Hippocampal formation (tissue), 2 donors: ENCODE data around the gene EIF5B.
A peak's percentile ranks its signal among the peaks of the same experiment; 100 is the strongest.
"Not testable (repeated sequence)": the region's sequence is repeated elsewhere in the genome, so short reads cannot be mapped to it uniquely, and the experiment has no call there.

Experiments
- DNase-seq, 2 donors: peaks; one replicate each; lab custom pipeline; 2025; lab: John Stamatoyannopoulos, UW

Gene EIF5B, protein sequence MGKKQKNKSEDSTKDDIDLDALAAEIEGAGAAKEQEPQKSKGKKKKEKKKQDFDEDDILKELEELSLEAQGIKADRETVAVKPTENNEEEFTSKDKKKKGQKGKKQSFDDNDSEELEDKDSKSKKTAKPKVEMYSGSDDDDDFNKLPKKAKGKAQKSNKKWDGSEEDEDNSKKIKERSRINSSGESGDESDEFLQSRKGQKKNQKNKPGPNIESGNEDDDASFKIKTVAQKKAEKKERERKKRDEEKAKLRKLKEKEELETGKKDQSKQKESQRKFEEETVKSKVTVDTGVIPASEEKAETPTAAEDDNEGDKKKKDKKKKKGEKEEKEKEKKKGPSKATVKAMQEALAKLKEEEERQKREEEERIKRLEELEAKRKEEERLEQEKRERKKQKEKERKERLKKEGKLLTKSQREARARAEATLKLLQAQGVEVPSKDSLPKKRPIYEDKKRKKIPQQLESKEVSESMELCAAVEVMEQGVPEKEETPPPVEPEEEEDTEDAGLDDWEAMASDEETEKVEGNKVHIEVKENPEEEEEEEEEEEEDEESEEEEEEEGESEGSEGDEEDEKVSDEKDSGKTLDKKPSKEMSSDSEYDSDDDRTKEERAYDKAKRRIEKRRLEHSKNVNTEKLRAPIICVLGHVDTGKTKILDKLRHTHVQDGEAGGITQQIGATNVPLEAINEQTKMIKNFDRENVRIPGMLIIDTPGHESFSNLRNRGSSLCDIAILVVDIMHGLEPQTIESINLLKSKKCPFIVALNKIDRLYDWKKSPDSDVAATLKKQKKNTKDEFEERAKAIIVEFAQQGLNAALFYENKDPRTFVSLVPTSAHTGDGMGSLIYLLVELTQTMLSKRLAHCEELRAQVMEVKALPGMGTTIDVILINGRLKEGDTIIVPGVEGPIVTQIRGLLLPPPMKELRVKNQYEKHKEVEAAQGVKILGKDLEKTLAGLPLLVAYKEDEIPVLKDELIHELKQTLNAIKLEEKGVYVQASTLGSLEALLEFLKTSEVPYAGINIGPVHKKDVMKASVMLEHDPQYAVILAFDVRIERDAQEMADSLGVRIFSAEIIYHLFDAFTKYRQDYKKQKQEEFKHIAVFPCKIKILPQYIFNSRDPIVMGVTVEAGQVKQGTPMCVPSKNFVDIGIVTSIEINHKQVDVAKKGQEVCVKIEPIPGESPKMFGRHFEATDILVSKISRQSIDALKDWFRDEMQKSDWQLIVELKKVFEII

DNA sequence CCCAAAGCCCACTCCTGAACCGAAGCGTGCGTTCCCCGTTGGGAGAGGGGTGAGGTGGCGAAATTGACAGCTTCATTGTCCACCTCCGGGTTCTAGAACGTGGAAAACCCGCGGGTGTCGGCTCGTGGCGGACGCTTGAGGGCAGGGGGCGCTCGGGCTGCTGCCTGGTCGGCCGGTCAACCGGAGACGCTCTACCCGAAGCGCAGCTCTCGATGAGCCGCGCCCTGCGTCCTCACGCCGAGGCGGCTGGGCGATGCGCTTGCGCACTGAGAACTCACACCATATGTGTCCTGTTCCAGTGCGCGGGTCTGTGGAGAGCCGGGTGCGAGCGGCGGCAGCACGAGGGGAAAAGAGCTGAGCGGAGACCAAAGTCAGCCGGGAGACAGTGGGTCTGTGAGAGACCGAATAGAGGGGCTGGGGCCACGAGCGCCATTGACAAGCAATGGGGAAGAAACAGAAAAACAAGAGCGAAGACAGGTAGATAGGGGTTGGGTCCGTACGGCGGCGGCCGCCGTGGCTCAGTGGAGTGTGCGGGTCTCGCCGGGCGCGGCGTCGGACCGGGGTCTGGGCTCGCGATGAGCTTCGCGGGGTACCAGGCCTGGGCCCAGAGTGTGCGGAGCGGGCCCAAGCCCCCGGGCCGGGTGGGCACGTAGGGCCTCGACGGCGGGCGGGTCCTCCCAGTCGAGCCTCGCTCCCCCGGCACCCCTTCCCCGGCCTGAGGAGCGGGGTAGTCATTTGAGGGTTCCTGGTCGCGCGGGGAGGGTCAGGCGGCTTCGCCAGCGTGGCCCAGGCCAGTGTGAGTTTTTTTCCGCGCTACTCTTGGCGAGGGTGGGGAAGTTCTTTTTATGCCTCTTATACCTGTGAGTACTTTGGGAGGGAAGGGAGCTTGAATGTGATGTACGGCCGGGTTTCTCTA, at the start of gene EIF5B:
Gene EIF5B, plus strand, starts transcription at position 277 of the 916 bp plus-strand sequence. Its CDS starts 166 bp downstream, at position 443.
- peak; percentile 89 to 94 for DNase-seq

DNA sequence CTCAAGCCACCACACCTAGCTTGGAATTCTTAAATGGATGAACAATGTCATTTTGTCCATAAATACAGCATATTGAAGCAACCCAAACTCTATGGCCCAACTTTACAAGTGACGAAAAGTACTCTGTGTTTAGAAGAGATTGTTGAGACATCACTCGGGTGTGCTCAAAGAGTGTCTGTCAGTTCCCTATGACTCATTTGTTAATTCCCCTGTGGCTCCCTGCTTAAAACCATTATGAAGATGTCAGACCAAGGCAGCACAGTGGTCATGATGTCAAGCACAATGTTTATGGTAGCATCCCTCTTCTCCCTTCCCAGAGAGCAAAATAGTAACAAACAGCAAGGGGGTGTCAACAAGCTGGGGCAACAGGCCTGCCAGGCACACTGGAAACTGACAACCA, 39.2 kb upstream of the EIF5B start:
- DNase-seq: no peak

DNA sequence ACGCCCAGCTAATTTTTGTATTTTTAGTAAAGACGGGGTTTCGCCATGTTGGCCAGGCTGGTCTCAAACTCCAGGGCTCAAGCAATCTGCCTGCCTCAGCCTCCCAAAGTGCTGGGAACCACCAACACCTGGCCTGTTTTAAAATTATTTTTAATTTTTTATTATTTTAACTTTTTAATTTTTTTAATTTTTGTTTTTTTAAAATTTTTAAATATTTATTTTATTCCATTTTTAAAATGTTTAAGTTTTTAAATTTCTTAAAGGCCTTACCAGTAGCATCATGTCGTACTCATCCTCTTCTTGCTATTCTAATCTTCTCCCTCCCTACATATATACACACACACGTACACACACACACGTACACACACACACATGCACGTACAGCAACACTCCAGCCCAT, 37.6 kb upstream of the EIF5B start:
- DNase-seq: no peak

DNA sequence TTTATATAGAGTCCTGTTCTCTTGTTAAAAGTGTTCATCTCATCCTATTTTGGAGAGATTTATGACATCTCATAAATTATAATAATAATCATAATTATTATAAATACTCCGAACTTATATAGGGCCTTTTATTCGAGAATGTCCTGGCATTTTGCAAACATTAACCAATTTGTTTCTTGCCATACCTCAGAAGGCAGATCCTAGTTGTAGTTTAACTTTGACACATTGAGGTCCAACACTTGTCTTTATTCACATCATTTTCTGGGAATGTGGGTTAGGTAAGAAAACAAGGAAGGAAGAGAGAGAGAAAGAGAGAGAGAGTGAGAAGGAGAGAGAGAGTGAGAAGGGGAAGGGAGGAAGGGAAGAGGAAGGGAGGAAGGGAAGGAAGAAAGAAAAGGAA, 36.1 kb upstream of the EIF5B start, which contains the start of gene LYG1:
Gene LYG1, minus strand, starts transcription at position 101 of the 400 bp plus-strand sequence. CDS start 5,527 bp downstream, outside the sequence.
- not testable (repeated sequence) for DNase-seq

DNA sequence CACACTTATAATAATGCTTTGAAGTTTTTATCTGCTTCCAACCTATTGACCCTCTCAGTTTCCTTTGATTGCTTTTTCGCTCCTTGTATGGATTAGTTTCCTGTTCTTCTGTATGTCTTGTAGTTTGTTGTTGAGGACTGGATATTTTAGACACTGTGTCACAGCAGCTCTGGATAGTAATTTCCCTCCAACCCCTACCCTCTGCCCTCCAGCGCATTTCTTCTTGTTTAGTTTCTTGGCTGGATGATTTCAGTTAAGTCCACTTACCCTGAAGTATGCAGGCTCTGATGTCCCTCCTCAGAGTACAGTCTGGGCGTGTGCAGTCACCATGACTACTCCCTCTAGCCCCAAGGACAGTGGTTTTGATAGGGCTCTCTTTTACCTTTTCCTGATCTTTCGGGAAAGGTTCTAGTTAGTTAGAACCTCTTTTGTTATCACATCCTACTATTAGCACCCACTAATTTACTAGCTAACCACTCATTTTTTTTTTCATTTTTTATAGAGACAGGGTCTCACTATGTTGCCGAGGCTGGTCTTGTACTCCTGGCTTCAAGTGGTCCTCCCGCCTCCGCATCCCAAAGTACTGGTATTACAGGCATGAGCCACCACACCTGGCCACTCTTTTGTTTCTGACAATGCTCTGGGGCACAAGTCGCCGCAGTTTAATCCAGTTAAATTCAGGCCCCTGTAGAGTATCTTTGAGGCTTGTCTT, 19.9 kb upstream of the EIF5B start:
- DNase-seq: no peak

DNA sequence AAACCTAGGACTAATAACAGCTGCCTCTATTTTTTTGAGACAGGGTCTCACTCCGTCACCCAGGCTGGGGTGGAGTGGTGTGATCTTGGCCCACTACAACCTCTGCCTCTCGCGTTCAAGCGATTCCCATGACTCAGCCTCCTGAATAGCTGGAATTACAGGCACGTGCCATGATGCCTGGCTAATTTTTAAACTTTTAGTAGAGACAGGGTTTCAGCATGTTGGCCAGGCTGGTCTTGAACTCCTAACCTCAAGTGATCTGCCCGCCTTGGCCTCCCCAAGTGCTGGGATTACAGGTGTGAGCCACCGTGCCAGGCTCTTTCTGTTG, 19.4 kb upstream of the EIF5B start:
- not testable (repeated sequence) for DNase-seq

DNA sequence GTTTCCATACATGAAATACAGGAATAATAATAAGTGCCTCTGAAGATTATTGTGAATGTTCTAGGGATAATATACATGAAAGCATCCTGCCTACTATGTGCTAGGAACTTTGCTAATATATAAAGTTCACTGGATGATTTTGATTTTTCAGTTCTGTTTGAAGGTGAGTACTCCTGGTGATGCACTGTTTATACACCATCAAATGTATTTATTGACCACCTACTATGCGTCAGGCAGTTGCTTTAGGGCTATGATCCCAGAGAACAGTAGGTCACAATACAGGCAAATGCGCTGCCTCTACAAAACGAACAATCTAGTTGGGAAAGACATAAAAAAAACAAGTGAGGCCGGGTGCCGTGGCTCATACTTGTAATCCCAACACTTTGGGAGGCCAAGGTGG, 11.8 kb upstream of the EIF5B start:
- no peak for DNase-seq

DNA sequence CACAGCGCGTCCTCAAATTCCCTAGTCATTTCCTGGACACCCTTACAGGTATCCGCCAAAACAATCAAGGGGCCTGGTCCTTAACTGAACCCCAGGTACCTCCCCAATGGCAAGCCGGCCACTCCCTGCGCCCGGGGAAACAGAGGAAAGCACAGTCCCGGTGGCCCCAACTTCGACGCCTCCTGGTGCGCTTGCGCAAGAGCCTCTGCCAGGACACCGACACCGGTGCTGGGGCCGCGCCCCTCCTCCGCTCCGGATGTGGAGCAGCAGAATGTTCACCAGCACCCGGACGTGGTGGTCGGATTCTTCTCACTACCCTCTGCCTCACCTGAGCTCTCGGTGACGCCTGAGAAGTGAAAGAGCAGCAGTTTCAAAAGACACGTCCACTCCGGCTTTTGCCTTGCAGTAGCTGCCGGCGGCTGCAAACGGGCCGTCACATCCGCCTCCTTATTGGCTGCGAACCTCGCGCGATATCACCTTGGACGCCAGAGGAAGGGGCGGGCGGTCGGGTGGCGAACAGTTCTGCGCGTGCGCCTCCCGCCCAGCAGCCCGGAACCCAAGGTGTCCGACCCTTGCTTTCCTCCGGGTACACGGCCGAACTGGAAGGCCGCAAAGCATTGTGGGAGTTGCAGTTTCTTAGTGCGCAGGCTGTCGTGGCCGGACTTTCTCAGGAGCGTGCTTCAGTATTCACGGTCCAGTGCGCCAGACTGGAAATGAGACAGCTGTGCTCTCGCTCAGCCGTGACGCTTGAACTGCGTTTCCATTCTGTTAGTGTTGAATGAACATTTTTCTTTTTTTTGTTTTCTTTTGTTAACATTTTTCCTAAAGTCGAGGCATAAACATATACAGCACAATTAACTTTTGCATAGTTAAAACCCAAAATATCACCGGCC, 1.0 kb upstream of the EIF5B start, which contains the start of gene TXNDC9:
Gene TXNDC9, minus strand, starts transcription at position 423 of the 893 bp plus-strand sequence. CDS start 3,123 bp downstream, outside the sequence.
- peak; percentile 98 for DNase-seq

DNA sequence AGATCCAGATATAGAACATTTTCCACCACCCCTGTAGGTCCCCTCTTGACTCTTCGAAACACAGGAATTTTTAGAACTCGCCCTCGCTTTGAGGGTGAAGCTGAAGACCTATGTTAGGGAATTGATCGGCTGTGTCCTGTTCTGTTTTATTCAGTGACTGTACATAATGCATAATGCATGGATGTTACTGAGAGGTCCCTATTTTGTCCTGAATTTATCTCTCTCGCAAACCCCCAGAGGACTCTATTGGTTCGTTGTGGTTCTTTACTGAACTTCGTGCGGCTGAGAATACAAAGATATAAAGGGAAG, 431 bp upstream of the EIF5B start:
- no peak for DNase-seq

DNA sequence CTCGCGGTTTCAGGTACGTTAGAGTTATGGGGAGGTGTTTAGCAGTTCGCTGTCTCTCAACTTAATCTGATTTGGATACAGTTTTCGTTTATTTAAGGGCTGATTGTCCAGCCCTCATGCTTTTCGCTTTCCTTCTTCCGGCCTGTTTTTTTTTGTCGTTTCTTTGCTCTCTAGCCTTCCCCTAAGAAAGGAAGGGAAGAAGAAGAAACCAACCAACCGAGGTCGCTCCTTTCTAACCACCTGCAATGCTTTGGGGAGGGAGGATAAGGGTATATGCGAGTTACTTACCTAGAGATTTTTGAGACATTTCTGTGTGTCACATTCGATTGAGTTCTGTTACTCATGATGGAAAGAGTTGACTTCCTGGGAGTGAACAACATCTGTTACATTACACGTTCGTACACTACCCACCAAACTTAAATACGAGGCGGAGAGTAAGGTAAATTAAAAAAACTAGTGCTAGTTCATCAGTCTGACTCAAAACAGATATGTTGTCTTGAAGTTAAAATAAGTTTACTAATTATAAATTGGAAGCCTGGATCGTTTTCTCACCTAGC, 918 bp downstream of the EIF5B start:
- DNase-seq: no peak

DNA sequence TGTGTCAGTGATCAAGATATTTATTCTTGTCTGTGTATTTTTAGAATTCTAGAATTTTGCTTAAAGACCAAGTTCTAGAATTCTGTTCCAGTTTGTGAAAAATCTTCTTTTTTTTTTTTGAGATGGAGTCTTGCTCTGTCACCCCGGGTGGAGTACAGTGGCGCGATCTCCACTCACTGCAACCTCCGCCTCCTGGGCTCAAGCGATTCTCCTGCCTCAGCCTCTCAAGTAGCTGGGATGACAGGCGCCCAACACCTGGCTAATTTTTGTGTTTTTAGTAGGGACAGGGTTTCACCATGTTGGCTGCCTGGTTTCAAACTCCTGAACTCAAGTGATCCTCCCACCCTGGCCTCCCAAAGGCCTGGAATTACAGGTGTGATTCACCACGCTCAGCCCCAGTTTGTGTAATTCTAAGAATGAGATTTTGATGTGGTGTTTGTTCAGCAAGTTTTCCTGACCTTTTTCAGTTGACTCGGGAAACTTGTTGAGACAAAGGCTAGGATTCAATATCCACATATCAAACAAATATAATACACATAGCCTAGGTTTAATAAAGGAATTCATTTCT, 3.6 kb downstream of the EIF5B start:
- DNase-seq: no peak

DNA sequence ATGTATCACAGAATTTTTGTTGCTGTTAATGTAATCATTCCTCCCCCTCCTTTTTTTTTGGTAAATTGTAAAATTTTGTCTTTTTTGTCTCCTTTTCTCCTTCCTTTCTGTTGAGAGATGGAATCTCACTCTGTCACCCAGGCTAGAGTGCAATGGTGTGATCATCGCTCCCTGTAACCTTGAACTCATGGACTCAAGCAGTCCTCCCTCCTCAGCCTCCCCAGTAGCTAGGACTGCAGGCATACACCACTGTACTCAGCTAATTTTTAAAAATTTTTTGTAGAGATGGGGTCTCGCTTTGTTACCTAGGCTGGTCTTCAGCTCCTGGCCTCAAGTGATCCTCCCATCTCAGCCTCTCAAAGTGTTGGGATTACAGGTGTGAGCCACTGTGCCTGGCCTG, 5.3 kb downstream of the EIF5B start:
- no peak for DNase-seq

DNA sequence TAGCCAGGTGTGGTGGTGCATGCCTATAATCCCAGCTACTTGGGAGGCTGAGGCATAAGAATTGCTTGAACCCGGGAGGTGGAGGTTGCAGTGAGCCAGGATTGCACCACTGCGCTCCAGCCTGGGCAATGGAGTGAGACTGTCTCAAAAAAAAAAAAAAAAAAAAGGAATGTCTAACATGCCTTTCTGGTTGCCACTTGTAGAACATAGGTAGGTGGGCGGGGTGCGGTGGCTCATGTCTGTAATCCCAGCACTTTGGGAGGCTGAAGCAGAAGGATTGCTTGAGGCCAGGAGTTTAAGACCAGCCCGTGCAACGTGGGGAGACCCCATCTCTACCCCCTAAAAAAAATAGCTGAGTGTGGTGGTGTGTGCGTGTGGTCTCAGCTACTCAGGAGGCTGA, 8.3 kb downstream of the EIF5B start:
- not testable (repeated sequence) for DNase-seq

DNA sequence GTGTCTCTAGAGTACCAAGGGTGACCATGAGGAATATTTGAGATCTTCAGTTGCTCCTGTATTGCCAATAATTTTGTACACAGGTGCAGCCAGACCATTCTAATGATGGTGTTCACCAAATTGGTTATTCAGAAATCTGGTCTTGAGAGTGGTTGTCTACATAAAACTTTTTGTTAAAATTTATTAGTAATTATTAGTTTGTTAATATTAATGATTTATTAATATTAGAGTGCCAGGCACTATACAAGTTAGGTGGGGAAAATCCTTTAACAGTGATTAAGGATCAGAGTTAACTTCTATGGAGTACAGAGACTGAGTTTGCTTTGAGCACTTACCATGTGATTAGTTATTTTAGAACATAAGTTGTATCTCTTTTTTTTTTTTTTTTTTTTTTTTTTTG, 9.0 kb downstream of the EIF5B start:
- DNase-seq: no peak

DNA sequence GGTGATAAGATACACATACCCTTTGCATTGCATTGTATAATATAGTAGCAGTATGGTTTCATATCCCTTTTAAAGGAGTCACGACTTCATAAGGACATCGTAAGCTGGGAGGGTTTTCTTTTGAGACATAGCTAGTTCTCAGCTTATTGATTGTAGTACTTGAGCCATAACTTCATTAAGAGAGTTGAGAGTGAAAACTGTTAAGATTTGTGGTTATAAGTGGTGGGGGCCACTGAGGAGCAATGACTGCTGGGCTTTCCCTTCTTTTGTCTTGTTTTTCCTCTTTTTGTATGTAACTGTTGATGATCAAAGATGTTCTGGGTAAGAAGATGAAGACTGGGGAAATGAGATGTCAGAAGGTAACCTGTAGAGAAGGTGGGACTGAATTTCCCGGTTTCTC, 11.0 kb downstream of the EIF5B start:
- DNase-seq: no peak

DNA sequence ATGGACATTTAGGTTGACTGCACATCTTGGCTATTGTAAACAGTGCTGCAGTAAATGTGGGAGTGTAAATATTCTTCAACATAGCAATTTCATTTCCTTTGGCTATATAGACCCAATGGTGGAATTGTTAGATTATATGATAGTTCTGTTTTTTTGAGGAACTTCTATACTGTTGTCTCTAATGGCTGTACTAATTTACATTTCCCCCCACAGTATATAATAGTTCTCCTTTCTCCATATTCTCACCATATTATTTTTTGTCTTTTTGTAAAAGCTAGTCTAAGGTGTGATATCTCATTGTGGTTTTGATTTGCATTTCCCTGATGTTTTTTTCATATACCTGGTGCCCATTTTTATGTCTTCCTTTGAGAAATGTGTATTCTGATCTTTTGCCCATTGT, 13.0 kb downstream of the EIF5B start:
- DNase-seq: no peak

DNA sequence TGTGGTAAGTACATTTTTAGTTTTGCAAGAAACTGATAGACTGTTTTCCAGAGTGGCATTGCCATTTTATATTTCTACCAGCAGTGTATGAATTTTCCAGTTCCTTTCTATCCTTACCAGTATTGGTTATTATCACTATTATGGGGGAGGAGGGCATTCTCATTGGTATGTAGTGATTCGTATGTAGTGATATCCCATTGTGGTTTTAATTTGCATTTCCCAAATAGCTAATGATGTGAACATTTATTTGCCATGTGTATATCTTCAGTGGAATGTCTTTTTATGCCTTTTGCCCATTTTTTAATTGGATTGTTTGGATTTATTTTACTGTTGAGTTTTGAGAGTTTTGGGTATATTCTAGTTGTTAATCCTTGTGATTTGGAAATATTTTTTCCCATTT, 16.9 kb downstream of the EIF5B start:
- no peak for DNase-seq

DNA sequence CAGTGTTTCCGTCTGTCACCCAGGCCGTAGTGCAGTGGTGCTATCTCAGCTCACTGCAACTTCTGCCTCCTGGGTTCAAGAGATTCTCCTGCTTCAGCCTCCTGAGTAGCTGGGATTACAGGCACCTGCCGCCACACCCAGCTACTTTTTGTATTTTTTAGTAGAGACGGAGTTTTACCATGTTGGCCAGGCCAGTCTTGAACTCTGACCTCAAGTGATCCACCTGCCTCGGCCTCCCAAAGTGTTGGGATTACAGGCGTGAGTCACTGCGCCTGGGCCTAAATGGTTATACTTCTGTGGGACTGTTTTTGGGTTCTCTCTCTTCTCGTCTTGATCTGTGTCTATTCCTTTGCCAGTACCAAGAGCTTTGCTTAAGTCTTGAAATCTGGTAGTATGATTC, 17.6 kb downstream of the EIF5B start:
- not testable (repeated sequence) for DNase-seq

DNA sequence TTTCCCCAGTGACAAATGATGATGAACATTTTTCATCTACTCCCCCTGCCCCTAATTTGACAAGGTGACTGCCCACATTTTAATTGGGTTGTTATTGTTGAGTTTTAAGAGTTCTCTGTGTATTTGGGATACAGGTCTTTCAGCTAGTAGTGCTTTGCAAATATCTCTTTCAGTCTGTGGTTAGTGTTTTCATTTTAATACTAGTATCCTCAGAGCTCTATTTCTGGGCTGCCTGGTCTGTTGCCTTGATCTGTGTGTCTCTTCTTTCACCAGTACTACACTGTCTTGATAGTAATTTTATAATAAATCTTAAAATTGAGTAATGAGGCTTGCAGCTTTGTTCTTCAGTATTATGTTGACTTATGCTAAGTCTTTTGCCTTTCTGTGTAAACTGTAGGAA, 19.7 kb downstream of the EIF5B start:
- no peak for DNase-seq
